Endodermal cell (in vitro differentiated cells): ENCODE data around the gene ECI2. TPM values are rescaled to one million over a fixed set of nuclear protein-coding genes. Genes with fewer than 3 reads are reported as not detected.
A peak's percentile ranks its signal among the peaks of the same experiment; 100 is the strongest.

ENCODE experiments used
- DNase-seq: peaks from one replicate; pipeline ENCODE4 v3.0.0-alpha.2; 2017
- H3K27ac ChIP-seq: 2 replicates; pipeline ENCODE4 v1.5.1; 2013; ENCODE audit warnings: mild to moderate bottlenecking, low read depth, low read length, moderate library complexity
- H3K27me3 ChIP-seq: 2 replicates; pipeline ENCODE4 v1.6.1; 2013; ENCODE audit warnings: mild to moderate bottlenecking, low read length, moderate library complexity; ENCODE audit not compliant: insufficient read depth, control insufficient read depth, poor library complexity, severe bottlenecking
- H3K36me3 ChIP-seq: 2 replicates; pipeline ENCODE4 v1.7.0; 2013; ENCODE audit warnings: mild to moderate bottlenecking, low read length, moderate library complexity; ENCODE audit not compliant: control insufficient read depth, insufficient read depth
- H3K4me1 ChIP-seq: one replicate; pipeline ENCODE4 v1.7.0; 2013; ENCODE audit warnings: low read length; ENCODE audit not compliant: control insufficient read depth, insufficient read depth
- H3K4me3 ChIP-seq: 2 replicates; pipeline ENCODE4 v1.5.1; 2013; ENCODE audit warnings: mild to moderate bottlenecking, low read length, moderate library complexity
- H3K9ac ChIP-seq: 2 replicates; pipeline ENCODE4 v1.6.1; 2013; ENCODE audit warnings: mild to moderate bottlenecking, low read length, moderate library complexity; ENCODE audit not compliant: poor library complexity, severe bottlenecking; ENCODE audit errors: extremely low read depth
- H3K9me3 ChIP-seq: 2 replicates; pipeline ENCODE4 v1.6.1; 2013; ENCODE audit warnings: mild to moderate bottlenecking, low read length, moderate library complexity; ENCODE audit not compliant: control insufficient read depth
- H3K27ac Mint-ChIP-seq: 2 replicates; pipeline ENCODE4 v1.8.0; 2020; ENCODE audit warnings: mixed read lengths
- H3K27me3 Mint-ChIP-seq: 2 replicates; pipeline ENCODE4 v1.8.0; 2021; ENCODE audit warnings: mild to moderate bottlenecking, mixed read lengths; ENCODE audit not compliant: insufficient read depth
- H3K36me3 Mint-ChIP-seq: 2 replicates; pipeline ENCODE4 v1.8.0; 2020; ENCODE audit warnings: low read depth, mixed read lengths
- H3K4me1 Mint-ChIP-seq: 2 replicates; pipeline ENCODE4 v1.8.0; 2020; ENCODE audit warnings: mixed read lengths
- H3K4me3 Mint-ChIP-seq: 2 replicates; pipeline ENCODE4 v1.8.0; 2020; ENCODE audit warnings: mild to moderate bottlenecking, moderate library complexity, mixed read lengths
- H3K9me3 Mint-ChIP-seq: 2 replicates; pipeline ENCODE4 v1.8.0; 2020; ENCODE audit warnings: mild to moderate bottlenecking, mixed read lengths
- CTCF ChIP-seq: fragments of 200-600 bp; sonication (generic); conservative IDR thresholded peaks from 2 replicates; pipeline ENCODE4 v1.5.0; 2021; ENCODE audit warnings: antibody characterized with exemption, mild to moderate bottlenecking
- WGBS, 2 experiments: methylation state at CpG; one replicate each; pipeline versions ENCODE4 v1.1.5 to v1.1.7; 2013; ENCODE audit warnings: missing lambda C conversion rate in 2 of 2, mixed read lengths in 1 of 2; ENCODE audit not compliant: insufficient coverage in 1 of 2, insufficient read length in 1 of 2; 5-methylcytosine and 5-hydroxymethylcytosine counted together
- total RNA-seq, 2 donors: library from RNA; stranded (reverse); fragmentation: NEBNext Ultra II Directional in 1 of 2; extraction: Animal tissue kit (Norgen Biotek cat#: 25700) in 1 of 2; gene quantifications; 2 replicates in 1 of 2; 3 replicates in 1 of 2; pipeline ENCODE4 v1.2.1, GENCODE V29; 2021

The ECI2 gene
- total RNA-seq, 2 donors from 2014 or later: 40.4 to 58.2 TPM

GRCh38 chr6:4135665-4136353 lies 434 bp upstream of the ECI2 start:
- WGBS, 2 experiments: 1 to 4% methylated on average over 4 to 58 of the region's 64 CpGs
- H3K27me3 Mint-ChIP-seq: peaks cover 5% of the 10 kb centered on the region
- DNase-seq: peak; percentile 98
- peak overlapping the region; percentile 78 for H3K4me3 ChIP-seq
- peaks cover 25% of the 10 kb centered on the region for H3K9me3 ChIP-seq
- H3K27ac ChIP-seq: no peak overlapping the region
- peaks cover under 1% of the 10 kb centered on the region for H3K36me3 ChIP-seq
- no peak overlapping the region for H3K9ac ChIP-seq
- H3K4me1 ChIP-seq: no peaks in the 10 kb centered on the region
- TF ChIP-seq CTCF: peak; percentile 19
- H3K4me3 Mint-ChIP-seq: peak overlapping the region; percentile 84
- H3K36me3 Mint-ChIP-seq: peaks cover 22% of the 10 kb centered on the region
- no peaks in the 10 kb centered on the region for H3K27me3 ChIP-seq
- peaks cover 15% of the 10 kb centered on the region for H3K4me1 Mint-ChIP-seq
- H3K27ac Mint-ChIP-seq: peak overlapping the region; percentile 57
- peaks cover 13% of the 10 kb centered on the region for H3K9me3 Mint-ChIP-seq

GRCh38 chr6:4133941-4134838 lies 1.2 kb downstream of the ECI2 start:
- peak overlapping the region; percentile 95 for H3K27ac Mint-ChIP-seq
- Histone ChIP-seq H3K27ac (no peak overlapping the region), H3K9ac (peak overlapping the region; percentile 62), H3K4me1 (no peaks in the 10 kb centered on the region), H3K4me3 (peak overlapping the region; percentile 92), H3K27me3 (no peaks in the 10 kb centered on the region), H3K36me3 (peaks cover 17% of the 10 kb centered on the region), H3K9me3 (peaks cover 42% of the 10 kb centered on the region)
- H3K4me3 Mint-ChIP-seq: peak overlapping the region; percentile 84
- peak; percentile 74 for DNase-seq
- peaks cover 3% of the 10 kb centered on the region for H3K27me3 Mint-ChIP-seq
- H3K36me3 Mint-ChIP-seq: peaks cover 38% of the 10 kb centered on the region
- WGBS, 2 experiments: 12% methylated on average over 7 to 11 of the region's 13 CpGs
- peaks cover 15% of the 10 kb centered on the region for H3K4me1 Mint-ChIP-seq
- TF ChIP-seq CTCF: no peak
- H3K9me3 Mint-ChIP-seq: peaks cover 27% of the 10 kb centered on the region

GRCh38 chr6:4130357-4130987 lies 4.9 kb downstream of the ECI2 start:
- H3K4me3 Mint-ChIP-seq: no peak overlapping the region
- peaks cover 4% of the 10 kb centered on the region for H3K27me3 Mint-ChIP-seq
- 93 to 95% methylated on average over 5 of the region's 5 CpGs for WGBS, 2 experiments
- no peak overlapping the region for H3K9ac ChIP-seq
- no peaks in the 10 kb centered on the region for H3K27me3 ChIP-seq
- H3K36me3 Mint-ChIP-seq: peaks cover 56% of the 10 kb centered on the region
- peaks cover 3% of the 10 kb centered on the region for H3K4me1 ChIP-seq
- peaks cover 27% of the 10 kb centered on the region for H3K9me3 Mint-ChIP-seq
- H3K4me3 ChIP-seq: peak overlapping the region; percentile 2
- H3K9me3 ChIP-seq: peaks cover 43% of the 10 kb centered on the region
- DNase-seq: no peak
- H3K27ac Mint-ChIP-seq: no peak overlapping the region
- peaks cover 16% of the 10 kb centered on the region for H3K4me1 Mint-ChIP-seq
- H3K27ac ChIP-seq: no peak overlapping the region
- H3K36me3 ChIP-seq: peaks cover 38% of the 10 kb centered on the region
- no peak for TF ChIP-seq CTCF
